ENCODE results near the gene ICE2. TPM values are rescaled to one million over a fixed set of nuclear protein-coding genes. Genes with fewer than 3 reads are reported as not detected.
A peak's percentile ranks its signal among the peaks of the same experiment; 100 is the strongest.

The ICE2 gene
- total and polyA plus RNA-seq, 2 experiments from 2014 or later: 64.2 to 64.3 TPM

GRCh38 chr15:60480149-60480548 lies 1.2 kb upstream of the ICE2 start (continued):
- TF ChIP-seq ZNF462 (CRISPR knock-in tag; IDR thresholded peaks at IDR 0.05): no peak

- Mint-ChIP-seq H3K4me3 (peak overlapping the region; percentile 99), H3K36me3 (ENCODE audit: low read depth) (peaks cover 6% of the 10 kb centered on the region), H3K27me3 (ENCODE audit: insufficient read depth, low read depth, poor library complexity) (peaks cover 12% of the 10 kb centered on the region), H3K4me1 (peaks cover 16% of the 10 kb centered on the region), H3K27ac (peak overlapping the region; percentile 100), H3K9me3 (no peaks in the 10 kb centered on the region)
- H3F3A ChIP-seq (replicated peaks; ENCODE audit: low read depth): no peaks in the 10 kb centered on the region
- peak overlapping the region; percentile 74 for H3K4me2 ChIP-seq
- DNase-seq (ENCODE audit: low spot score) (no peak), ATAC-seq (peak; percentile 4; the same call in 1 of the 3 replicates)
- H2AFZ ChIP-seq: peak overlapping the region; percentile 49
- peaks cover 27% of the 10 kb centered on the region for H3K79me2 ChIP-seq (replicated peaks; ENCODE audit: insufficient read depth)
- H3K36me3 ChIP-seq (ENCODE audit: insufficient read depth): peaks cover 10% of the 10 kb centered on the region
- TF ChIP-seq JUNB (IDR thresholded peaks at IDR 0.05; ENCODE audit: unreplicated experiment) (no peak), REST (IDR thresholded peaks at IDR 0.05; ENCODE audit: unreplicated experiment) (no peak), STAT1 (IDR thresholded peaks at IDR 0.05; ENCODE audit: unreplicated experiment) (no peak), EZH2 (IDR thresholded peaks at IDR 0.05; ENCODE audit: low read depth, unreplicated experiment) (no peak), EZH2phosphoT487 (IDR thresholded peaks at IDR 0.05; ENCODE audit: unreplicated experiment) (no peak), NANOG (IDR thresholded peaks at IDR 0.05; ENCODE audit: borderline replicate concordance) (no peak), CREB1 (CRISPR knock-in tag; IDR thresholded peaks at IDR 0.05; ENCODE audit: low read depth) (no peak)
- peak overlapping the region; percentile 87 for H3K4me3 ChIP-seq
- peaks cover 20% of the 10 kb centered on the region for H3K4me1 ChIP-seq (ENCODE audit: insufficient read depth)
- H4K20me1 ChIP-seq (replicated peaks; ENCODE audit: insufficient read depth): no peaks in the 10 kb centered on the region
- peak overlapping the region; percentile 3; the same call in 1 of the 2 replicates for H3K27ac ChIP-seq (ENCODE audit: low read depth)
- no peaks in the 10 kb centered on the region for H3K9me2 ChIP-seq (ENCODE audit: insufficient read depth)
- H3K27me3 ChIP-seq (ENCODE audit: insufficient read depth): no peaks in the 10 kb centered on the region
Measured at GRCh38 chr15:60479361-60480110, 594 bp upstream of the ICE2 start.

All from GM23338 (cell line).